GM21717 (cell line): ENCODE measurements around the gene XPNPEP1.

ENCODE experiments used
- ATAC-seq: cut with Tn5 transposase; IDR thresholded peaks from one replicate; pipeline ENCODE4 v1.9.1; 2021; ENCODE audit warnings: mild to moderate bottlenecking, moderate library complexity; ENCODE audit not compliant: unreplicated experiment

XPNPEP1 gene

GRCh38 chr10:109820620-109821405 is 102.5 kb downstream of the XPNPEP1 start:
- ATAC-seq, result no peak

DNA sequence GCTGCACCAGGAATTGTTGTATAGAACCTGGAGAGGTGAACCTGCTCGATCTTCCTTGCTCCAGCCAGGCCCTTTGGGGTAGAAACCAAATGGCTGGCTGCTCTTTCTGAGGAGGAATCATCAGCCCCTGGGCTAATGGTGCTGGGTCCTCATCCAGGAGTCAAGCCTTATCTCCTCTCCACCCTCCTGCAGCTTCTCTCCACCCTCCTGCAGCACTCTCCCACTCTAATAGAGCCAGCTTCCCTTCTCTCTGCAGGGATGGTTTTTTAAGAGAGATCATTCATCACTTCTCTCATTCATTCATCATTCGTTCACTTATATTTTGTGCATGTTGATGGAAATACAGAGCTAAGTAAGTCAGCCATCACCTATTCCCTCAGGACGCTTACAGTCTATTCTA is 103.5 kb downstream of the XPNPEP1 start:
- ATAC-seq, result no peak
